Measurements from ENCODE around the gene EMSY. TPM values are rescaled to one million over a fixed set of nuclear protein-coding genes. Genes with fewer than 3 reads are reported as not detected.

EMSY gene
- total RNA-seq, 2 donors from 2014 or later = 24.3 to 39.4 TPM

GRCh38 chr11:76600124-76600655 is 155.4 kb downstream of the EMSY start:
- Histone ChIP-seq H3K9me3 (no peaks in the 10 kb centered on the region), H3K4me1 (replicated peaks) (no peaks in the 10 kb centered on the region), H3K27ac (no peak overlapping the region), H3K4me3 (no peak overlapping the region), H3K36me3 (no peaks in the 10 kb centered on the region), H3K27me3 (replicated peaks; ENCODE audit: insufficient read depth) (no peaks in the 10 kb centered on the region)
- intact Hi-C loops (cut with DNase I) = no loop called here
- DNase-seq (ENCODE audit: low spot score) = no peak
- WGBS = 89% methylated on average over 10 of the region's 10 CpGs
- TF ChIP-seq POLR2AphosphoS5 (IDR thresholded peaks at IDR 0.05) = no peak

GRCh38 chr11:76601272-76601671 is 156.5 kb downstream of the EMSY start:
- Histone ChIP-seq H3K27me3 (replicated peaks; ENCODE audit: insufficient read depth) (no peaks in the 10 kb centered on the region), H3K4me3 (no peak overlapping the region), H3K9me3 (no peaks in the 10 kb centered on the region), H3K4me1 (replicated peaks) (no peaks in the 10 kb centered on the region), H3K36me3 (no peaks in the 10 kb centered on the region), H3K27ac (no peak overlapping the region)
- no peak for DNase-seq (ENCODE audit: low spot score)
- 85% methylated on average over 7 of the region's 7 CpGs for WGBS
- intact Hi-C loops (cut with DNase I) = no loop called here
- no peak for TF ChIP-seq POLR2A (IDR thresholded peaks at IDR 0.05)
- TF ChIP-seq, protein P1, sequence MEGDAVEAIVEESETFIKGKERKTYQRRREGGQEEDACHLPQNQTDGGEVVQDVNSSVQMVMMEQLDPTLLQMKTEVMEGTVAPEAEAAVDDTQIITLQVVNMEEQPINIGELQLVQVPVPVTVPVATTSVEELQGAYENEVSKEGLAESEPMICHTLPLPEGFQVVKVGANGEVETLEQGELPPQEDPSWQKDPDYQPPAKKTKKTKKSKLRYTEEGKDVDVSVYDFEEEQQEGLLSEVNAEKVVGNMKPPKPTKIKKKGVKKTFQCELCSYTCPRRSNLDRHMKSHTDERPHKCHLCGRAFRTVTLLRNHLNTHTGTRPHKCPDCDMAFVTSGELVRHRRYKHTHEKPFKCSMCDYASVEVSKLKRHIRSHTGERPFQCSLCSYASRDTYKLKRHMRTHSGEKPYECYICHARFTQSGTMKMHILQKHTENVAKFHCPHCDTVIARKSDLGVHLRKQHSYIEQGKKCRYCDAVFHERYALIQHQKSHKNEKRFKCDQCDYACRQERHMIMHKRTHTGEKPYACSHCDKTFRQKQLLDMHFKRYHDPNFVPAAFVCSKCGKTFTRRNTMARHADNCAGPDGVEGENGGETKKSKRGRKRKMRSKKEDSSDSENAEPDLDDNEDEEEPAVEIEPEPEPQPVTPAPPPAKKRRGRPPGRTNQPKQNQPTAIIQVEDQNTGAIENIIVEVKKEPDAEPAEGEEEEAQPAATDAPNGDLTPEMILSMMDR (IDR thresholded peaks at IDR 0.05) = no peak
- TF ChIP-seq POLR2AphosphoS5 (IDR thresholded peaks at IDR 0.05) = no peak

- Histone ChIP-seq H3K27ac (no peak overlapping the region), H3K27me3 (replicated peaks; ENCODE audit: insufficient read depth) (no peaks in the 10 kb centered on the region), H3K36me3 (no peaks in the 10 kb centered on the region), H3K4me1 (replicated peaks) (no peaks in the 10 kb centered on the region), H3K4me3 (no peak overlapping the region), H3K9me3 (no peaks in the 10 kb centered on the region)
- DNase-seq (ENCODE audit: low spot score) = no peak
- intact Hi-C loops (cut with DNase I) = no loop called here
- TF ChIP-seq POLR2AphosphoS5 (IDR thresholded peaks at IDR 0.05) = no peak
- TF ChIP-seq POLR2A (IDR thresholded peaks at IDR 0.05) = no peak
- TF ChIP-seq, protein P1 (IDR thresholded peaks at IDR 0.05) = no peak
- WGBS = 90% methylated on average over 3 of the region's 3 CpGs
These were observed 156.9 kb downstream of the EMSY start for GRCh38 chr11:76601724-76602123.

DNA sequence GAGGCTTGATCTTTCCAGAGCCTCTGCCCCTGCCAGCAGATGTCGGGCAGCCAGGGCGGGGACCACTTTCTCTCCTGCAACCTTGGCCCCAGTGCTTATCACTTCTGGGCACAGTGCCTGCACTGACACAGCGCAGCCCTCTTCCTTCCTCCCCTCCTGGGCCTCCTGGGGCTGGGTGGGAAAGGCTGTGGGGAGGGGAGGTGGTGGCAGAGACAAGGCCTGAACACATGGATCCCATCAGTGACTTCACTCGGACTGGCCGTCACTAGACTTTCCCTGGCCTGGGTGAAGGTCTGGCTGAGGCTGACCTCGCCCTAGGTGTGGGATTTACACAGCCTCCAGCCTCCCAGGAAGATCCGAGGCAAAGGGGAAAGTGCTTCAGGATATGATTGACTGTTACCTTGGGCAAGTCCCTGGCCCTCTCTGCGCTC is 157.6 kb downstream of the EMSY start:
- intact Hi-C loops (cut with DNase I) = no loop called here
- H3K36me3 ChIP-seq = no peaks in the 10 kb centered on the region
- H3K27me3 ChIP-seq (replicated peaks; ENCODE audit: insufficient read depth) = no peaks in the 10 kb centered on the region
- no peak for DNase-seq (ENCODE audit: low spot score)
- WGBS = 64% methylated on average over 7 of the region's 8 CpGs
- TF ChIP-seq POLR2AphosphoS5 (IDR thresholded peaks at IDR 0.05) = no peak
- no peak for TF ChIP-seq POLR2A (IDR thresholded peaks at IDR 0.05)
- TF ChIP-seq, protein P1 (IDR thresholded peaks at IDR 0.05) = no peak
- H3K4me1 ChIP-seq (replicated peaks) = no peaks in the 10 kb centered on the region
- H3K9me3 ChIP-seq = no peaks in the 10 kb centered on the region
- H3K27ac ChIP-seq = no peak overlapping the region
- no peak overlapping the region for H3K4me3 ChIP-seq

Small RNAs within 50 kb of the gene (small RNA-seq; reads per million reads assigned to genes)
- gene AP001189.2 (0 reads per million in 2 donors), gene RF00019 (0 reads per million in 2 donors)

Other genes starting within 250 kb of the EMSY start
- 1 to 10 TPM; 4.1 to 9.3 TPM for gene WNT11, start 238.5 kb upstream of the EMSY start, total RNA-seq
- gene THAP12, start 63.9 kb upstream of the EMSY start, total RNA-seq = 10 to 100 TPM; 26.6 to 31.9 TPM
- 1 to 10 TPM; 1.1 to 2.5 TPM for gene GVQW3, start 63.7 kb upstream of the EMSY start, total RNA-seq
- gene LRRC32, start 225.7 kb downstream of the EMSY start, total RNA-seq = 10 to 100 TPM; 16.2 to 37.3 TPM

Data from prostate gland (tissue), 2 donors.